ENCODE measurements around the gene TEX26.

Gene TEX26

DNA sequence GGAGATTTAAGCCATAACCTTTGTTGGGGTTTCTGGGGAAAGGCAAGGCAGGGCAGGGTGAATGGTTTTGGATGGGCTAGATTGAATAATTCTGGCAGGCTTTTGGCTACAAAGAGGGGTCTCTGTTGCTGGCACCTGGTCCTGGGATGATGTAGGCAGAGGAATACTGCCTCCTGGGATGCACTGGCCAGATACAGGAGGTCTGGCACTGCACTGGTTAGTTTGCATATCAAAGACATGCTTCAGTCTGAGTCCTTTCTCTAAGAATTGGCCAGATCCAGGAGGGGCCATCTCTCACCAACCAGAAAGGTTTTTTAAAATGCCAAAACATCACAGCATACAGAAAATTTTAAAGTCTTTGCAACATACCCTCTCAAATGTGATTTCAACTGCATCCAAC is 34.4 kb upstream of the TEX26 start:
- no peak for DNase-seq (ENCODE audit: insufficient read length, low spot score)
- no peak for FAIRE-seq
- TF ChIP-seq, protein P1, sequence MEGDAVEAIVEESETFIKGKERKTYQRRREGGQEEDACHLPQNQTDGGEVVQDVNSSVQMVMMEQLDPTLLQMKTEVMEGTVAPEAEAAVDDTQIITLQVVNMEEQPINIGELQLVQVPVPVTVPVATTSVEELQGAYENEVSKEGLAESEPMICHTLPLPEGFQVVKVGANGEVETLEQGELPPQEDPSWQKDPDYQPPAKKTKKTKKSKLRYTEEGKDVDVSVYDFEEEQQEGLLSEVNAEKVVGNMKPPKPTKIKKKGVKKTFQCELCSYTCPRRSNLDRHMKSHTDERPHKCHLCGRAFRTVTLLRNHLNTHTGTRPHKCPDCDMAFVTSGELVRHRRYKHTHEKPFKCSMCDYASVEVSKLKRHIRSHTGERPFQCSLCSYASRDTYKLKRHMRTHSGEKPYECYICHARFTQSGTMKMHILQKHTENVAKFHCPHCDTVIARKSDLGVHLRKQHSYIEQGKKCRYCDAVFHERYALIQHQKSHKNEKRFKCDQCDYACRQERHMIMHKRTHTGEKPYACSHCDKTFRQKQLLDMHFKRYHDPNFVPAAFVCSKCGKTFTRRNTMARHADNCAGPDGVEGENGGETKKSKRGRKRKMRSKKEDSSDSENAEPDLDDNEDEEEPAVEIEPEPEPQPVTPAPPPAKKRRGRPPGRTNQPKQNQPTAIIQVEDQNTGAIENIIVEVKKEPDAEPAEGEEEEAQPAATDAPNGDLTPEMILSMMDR (IDR thresholded peaks at IDR 0.05; ENCODE audit: insufficient read depth, missing control alignments) = no peak

DNA sequence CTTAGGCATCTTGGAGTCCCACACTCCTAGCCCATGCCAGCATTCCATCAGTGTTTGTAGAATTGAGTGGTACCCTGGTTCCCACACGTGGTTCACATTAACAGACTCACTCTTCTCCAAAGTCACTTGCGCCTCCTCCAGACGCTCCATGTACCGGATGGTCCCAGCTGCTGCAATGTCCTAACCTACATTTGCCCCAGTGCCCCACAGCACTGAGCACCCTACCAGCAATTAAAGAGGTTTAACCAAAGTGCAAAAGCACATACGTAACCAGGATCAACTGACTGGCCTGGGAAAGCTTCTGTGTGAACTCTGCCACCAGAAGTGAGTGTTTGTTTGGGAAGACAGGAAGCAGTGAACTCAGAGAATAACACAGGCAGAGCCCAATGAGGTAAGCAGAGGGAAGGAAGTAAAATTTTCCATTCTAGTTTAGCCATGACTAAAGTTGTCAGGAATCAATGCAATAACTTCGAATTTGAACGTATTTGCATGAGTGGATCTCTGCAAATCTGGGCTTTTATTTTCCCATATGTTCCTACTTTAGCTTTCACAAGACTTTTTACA is 33.7 kb upstream of the TEX26 start:
- FAIRE-seq = no peak
- TF ChIP-seq, protein P1 (IDR thresholded peaks at IDR 0.05; ENCODE audit: insufficient read depth, missing control alignments) = no peak
- DNase-seq (ENCODE audit: insufficient read length, low spot score) = no peak

DNA sequence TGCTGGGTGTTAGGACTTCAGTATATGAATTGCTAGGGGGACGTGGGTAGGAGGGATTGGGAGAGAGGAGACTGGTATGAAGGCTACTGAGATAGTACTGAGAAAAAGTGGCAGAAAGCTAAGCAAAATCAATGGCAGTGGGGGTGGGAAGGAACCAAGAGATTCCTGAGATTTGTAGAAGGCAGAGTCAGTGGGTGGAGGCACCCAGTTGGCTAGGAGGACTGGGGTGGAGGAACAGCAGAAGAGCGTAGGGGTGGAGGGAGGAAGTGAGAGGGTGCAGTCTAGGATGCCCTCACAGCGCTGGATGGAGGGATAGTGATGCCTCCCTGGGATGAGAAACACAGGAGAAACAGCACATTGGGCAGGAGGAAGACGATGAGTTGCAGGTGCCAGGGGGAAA is 32.0 kb upstream of the TEX26 start:
- TF ChIP-seq, protein P1 (IDR thresholded peaks at IDR 0.05; ENCODE audit: insufficient read depth, missing control alignments) = no peak
- DNase-seq (ENCODE audit: insufficient read length, low spot score) (no peak), FAIRE-seq (no peak)

DNA sequence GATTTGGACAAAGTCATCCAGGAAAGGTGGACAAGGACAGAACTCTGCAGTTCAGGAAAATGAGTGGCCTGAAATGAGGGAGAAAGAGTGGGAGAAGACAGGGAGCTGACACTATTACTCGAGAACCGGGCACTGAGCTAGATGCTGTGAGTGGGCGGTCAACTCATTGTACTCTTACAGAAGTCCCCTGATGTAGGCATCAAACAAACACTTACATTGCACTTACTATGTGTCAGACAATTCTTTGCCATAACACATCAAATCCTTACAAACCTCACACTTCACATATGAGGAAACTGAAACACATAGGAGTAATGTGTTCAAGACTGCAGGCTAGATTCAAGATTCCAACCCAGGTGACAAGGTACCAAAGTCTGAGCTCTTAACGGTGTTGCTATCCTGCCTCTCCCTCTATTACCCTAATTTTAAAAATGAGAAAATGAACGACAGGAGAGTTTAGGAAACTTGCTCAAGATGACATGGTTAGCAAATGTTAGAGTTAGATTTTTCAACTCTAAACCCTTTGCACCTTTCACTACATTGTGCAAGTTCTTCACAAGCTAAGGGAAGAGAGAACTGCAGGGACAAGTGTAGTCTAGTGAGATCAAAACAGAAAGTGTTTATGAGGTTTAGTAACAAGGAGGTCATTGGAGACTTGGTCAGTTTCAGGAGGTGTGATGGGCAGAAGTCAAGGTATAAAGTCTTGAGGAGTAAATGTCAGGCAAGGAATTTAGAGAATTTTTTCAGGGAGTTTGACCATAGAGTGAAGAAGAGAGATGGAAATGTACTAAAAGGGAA is 31.3 kb upstream of the TEX26 start:
- DNase-seq (ENCODE audit: insufficient read length, low spot score) (no peak), FAIRE-seq (no peak)
- TF ChIP-seq, protein P1 (IDR thresholded peaks at IDR 0.05; ENCODE audit: insufficient read depth, missing control alignments) = no peak

DNA sequence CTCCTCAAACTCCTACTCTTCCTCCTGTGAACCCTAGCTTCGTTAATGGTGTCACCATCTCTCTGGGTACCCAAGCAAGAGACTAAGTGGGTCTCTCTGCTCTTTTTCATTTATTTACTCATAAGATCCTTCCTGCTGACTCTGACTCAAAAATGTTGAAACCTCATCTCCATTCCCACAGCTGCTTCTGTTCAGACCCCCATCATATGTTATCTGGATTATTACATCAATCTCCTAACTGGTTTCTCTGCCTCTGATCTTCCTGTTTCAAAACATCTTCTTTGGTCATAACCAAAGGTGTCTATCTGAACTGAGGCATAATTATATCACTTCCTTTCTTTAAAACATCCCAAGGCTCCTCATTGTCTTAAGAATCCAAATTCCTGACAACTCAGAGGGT is 28.4 kb upstream of the TEX26 start:
- FAIRE-seq = no peak
- DNase-seq (ENCODE audit: insufficient read length, low spot score) = no peak
- TF ChIP-seq, protein P1 (IDR thresholded peaks at IDR 0.05; ENCODE audit: insufficient read depth, missing control alignments) = no peak

DNA sequence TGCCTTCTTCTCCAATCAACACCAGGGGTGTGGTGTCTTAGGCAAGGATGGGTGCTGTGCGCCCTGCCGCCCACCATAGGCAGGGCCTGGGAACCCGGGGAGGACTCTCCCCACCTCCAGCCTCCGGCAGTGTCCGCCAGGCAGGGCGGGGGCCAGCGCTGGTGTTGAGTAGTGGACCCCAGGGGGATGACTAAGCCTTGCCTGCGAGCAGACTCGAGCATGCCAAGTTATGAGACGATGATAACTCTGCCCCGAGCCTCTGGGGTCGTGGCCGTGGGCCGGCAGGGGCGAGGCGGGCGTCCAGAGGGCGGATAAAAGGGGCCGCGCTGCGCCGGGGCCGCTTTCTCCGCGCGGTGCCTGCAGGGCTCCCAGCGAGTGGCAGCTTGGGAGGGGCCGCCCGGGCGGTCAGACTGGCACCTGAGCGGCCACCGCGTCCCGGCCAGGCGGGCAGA is 26.5 kb upstream of the TEX26 start, which contains the start of gene MEDAG:
TSS of gene MEDAG (plus strand) at position 340 of the 452 bp plus-strand sequence. CDS start 245 bp downstream, outside the sequence.
- DNase-seq (ENCODE audit: insufficient read length, low spot score) (no peak), FAIRE-seq (no peak)
- TF ChIP-seq, protein P1 (IDR thresholded peaks at IDR 0.05; ENCODE audit: insufficient read depth, missing control alignments) = no peak
